HG03097 (cell line): ENCODE data around the gene NAA10.

Source experiments
- ATAC-seq: cut with Tn5 transposase; IDR thresholded peaks from one replicate; pipeline ENCODE4 v1.9.1; 2021; ENCODE audit not compliant: unreplicated experiment, low FRiP score

The NAA10 gene

DNA sequence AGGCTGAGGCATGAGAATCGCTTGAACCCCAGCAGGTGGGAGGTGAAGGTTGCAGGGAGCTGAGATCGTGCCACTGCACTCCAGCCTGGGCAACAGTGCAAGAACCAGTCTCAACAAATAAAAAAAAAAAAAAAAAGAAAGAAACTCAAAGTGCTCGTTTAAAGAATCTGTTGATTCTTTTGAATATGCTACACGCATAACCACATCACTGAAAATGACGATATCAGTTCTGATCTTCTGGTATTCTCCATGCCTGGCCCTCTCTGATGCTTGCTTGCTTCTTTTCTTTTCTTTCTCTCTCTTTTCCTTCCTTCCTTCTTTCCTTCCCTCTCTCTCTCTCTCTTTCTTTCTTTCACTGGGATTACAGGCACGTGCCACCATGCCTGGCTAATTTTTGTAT lies 23.0 kb downstream of the NAA10 start:
- ATAC-seq = no peak

- ATAC-seq = no peak
Observed at GRCh38 chrX:153910446-153910845, 24.4 kb downstream of the NAA10 start.

DNA sequence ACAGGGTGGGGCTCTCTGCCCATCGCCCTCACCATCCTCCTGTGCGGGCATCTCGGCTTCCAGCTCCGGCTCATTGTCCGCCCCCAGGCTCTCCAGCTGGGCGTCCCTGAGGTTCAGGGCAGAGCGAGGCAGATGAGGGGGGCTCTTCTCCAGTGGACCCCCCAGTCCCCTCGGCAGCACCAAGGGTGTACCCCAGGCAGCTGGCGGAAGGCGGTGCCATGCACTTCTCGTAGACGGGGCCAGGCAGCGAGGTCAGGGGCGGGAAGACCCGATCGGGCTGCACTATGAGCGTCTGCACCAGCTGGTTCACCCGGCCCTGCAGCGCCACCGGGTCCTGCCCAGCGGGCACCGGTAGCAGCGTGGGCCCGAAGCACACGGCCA lies 24.9 kb downstream of the NAA10 start:
- ATAC-seq = no peak

GRCh38 chrX:153909024-153909979 lies 25.5 kb downstream of the NAA10 start:
- ATAC-seq = no peak

GRCh38 chrX:153908219-153908860 lies 26.5 kb downstream of the NAA10 start:
- ATAC-seq = no peak

DNA sequence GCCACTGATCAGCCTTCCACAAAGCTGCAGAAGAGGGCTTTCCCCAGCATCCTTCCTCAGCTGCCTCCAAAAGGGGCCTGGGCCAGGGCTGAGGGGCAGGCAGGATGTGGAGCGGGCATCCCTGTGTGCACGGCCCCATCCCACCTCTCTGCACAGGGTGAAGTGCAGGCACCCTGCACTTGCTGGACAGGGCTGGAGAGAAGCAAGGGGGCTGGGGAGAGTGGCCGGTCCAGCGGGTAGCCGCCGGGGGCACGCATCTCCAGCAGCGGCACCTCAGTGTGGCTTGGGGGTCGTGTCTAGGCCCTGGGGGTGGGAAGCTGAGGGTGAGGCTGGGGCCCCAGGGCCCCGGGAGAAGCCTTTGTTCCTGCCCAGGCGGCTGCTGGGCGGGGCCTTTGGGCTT lies 27.4 kb downstream of the NAA10 start:
- ATAC-seq = no peak

- ATAC-seq = no peak
Observed at GRCh38 chrX:153906126-153906917, 28.5 kb downstream of the NAA10 start.

- ATAC-seq = no peak
Observed at GRCh38 chrX:153905481-153906095, 29.2 kb downstream of the NAA10 start.

DNA sequence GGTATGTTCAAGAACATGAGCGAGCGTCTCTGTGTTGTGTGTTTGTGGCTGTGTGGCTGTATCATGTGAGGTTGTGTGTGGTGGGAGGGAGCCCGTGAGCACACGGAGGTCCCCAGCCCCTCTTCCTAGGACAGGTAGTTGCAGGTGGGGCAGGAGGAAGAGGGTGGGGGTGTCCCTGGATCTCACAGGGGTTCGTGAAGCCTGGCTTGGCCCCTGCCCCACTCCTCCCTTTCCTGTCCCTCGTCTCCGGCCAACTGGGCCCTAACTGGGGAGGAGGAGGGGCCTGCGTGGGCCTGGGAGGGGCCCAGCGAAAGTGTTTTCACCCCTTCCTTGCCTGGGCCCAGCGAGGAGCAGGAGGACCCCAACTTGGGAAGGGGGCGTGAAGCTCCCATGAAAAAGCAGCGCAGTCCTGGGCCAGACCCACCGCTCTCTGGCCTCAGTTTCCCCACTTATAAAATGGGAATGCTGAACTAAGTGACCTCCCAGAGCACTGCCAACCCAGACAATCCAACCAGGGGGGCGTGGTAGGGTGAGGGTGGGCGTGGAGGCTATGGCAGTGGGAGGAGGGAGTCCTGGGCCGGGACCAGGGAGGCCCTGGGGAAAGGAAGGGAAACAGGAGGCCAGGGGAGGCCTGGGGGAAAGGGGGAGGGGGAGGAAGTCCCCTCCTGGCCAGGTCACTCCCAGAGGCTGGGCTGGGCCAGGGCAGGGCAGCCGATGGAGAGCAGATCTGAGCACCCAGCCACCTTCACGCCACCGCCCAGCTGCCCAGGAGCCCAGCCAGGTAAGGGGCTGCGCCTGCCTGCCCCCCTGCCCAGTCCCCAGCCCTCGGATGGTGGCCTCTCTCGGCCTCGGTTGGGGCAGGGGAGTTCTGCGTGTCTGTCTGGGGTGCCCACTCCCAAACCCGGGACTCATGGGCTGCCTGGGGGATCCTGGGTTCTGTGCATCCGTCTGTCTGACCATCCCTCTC lies 30.6 kb downstream of the NAA10 start, which contains the start of gene AVPR2:
Gene AVPR2 (plus strand): TSS at position 683 of the 967 bp plus-strand sequence. CDS start 473 bp downstream, outside the sequence.
- no peak for ATAC-seq

- ATAC-seq = no peak
Observed at GRCh38 chrX:153903238-153903980, 31.4 kb downstream of the NAA10 start.

DNA sequence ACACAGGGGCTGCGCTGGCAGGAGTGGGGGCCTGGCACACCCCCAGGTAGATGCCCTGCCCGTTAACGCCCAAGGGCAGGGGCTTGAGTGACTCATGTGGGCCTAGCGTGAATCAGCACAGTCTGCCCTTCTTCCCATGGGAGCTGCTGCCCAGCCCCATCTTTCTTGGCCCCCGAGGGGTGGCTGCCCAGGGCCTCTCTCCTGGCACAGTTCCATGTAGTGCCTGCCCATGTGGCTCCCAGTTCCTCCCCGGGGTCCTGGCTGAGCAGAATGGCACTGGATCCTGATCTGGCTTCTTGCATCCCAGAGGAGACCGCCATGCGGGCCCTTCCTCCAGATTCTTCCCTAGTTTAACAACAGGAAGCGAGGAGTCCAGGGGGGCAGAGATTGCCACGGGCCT lies 32.5 kb downstream of the NAA10 start:
- ATAC-seq = no peak

DNA sequence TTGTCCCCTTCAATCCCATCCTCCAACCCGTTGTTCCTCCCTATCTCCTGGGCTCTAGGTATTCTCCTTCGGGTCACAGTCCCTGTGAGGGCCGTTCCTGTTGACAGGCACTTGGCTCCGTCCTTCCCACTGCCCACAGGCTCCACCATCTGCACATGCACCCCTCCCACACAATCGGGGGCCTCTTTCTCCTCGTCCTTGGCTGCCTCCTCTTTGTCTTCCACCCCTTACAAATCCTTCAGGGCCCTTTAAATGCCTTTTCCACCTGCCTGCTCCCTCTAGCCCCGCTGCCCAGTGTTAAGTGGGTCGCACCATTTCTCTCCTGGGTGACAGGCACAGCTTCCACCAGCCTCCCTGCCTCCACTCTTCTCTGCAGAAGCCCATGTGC lies 33.1 kb downstream of the NAA10 start:
- ATAC-seq = no peak

DNA sequence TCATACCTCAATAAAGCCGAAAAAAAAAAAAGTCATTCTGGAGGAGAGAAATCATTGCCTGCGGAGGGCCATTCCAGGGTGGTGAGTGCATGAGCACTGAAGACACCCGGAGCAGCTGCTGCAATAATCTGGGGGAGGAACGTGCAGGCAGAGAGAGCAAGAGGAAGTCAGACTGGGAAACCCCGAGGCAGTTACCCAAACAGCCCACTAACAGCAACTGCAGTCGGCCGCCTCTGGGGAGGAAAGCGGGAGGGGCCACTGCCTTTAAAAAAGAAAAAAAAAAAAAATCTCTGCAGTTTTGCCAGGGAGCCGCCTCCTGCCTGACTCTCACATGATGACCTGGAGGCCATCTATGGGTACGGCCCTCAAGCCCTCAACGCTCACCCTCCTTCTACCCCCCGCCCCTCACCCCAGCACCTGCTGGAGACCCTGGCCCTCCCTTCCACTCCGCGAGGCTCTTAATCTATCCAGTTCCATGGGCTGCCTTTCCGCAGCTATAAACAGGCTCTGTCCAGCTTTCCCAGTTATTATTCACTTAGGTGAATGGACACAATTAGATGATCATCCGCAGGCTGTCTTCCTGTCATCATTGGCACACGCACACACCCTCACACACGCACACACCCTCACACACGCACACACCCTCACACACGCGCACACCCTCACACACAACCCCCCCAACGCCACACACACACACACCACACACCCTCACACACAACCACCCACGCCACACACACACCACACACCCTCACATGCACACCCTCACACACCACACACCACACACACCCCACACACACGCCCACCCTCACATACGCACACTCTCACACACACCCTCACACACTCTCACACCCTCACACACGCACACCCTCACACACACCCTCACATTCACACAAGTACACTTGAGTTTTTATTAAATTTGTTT lies 33.7 kb downstream of the NAA10 start:
- ATAC-seq = no peak

DNA sequence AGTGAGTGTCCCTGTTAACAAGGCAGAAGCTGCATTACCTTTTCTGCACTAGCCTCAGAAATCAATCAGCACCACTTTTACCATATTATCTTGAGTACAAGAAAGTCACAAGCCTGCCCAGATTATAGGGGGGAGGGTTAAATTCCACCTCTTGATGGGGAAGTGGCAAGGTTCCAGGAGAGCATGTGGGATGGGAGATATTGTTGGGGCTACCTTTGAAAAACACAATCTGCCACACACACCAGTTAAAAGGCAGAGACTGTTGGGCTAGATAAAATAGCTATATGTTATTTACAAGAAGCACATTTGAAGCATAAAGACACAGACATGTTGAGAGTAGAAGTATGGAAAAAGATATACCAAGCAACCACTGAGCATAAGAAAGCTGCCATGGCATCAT lies 36.9 kb downstream of the NAA10 start:
- no peak for ATAC-seq

DNA sequence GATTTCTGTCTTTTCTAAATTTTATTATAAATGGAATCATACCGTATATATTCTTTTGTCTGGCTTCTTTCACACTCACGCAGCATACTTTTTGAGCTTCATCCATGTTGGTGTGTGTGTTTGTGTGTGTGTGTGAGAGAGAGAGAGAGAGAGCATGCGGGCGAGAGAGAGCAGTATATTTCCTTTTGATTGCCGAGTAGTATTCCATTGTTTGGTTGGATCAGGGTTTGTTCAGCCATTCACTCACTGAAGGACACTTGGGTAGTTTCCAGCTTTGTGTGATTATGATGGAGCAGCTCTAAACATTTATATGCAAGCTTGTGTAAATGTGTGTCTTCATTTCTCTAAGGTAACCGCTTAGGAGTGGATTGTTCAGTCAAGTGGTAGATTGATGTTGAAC lies 45.7 kb downstream of the NAA10 start:
- no peak for ATAC-seq

DNA sequence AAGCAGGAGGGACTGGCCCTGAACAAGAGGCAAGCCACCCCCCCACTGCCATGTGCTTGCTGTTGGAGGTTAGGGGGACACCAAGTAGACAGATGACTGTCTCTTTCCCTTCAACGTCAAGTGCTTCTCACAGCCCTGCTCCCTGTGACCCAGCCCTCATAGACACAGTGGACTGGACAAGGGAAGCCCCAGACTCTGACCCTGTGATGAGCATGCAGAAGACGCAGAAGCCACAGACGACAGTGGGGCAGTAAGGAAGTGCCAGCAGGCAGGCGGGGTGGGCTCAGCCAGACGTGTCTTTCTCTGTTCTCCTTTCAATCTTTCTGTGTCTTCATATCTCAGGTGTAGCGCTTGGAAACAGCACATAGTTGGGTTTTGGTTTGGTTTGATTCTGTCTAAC lies 46.5 kb downstream of the NAA10 start:
- no peak for ATAC-seq

DNA sequence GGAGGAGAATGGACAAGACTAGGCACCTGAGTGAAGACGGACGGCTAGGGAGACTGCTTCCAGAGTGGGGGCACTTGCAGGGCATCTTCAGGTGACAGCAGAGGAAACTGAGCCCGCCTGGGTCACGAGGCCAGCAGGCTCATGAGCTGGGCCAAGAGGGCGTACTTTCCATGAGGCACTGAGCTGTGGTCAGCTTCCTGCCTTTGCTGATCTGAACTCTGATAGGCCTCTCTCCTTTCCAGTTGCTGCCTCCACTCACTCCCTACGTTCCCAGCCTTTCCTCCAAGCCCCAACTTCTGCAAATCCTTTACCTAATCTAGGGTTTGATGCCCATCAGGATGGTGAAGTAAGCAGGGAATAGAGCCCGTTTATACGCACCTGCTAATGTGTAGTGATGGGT lies 47.5 kb downstream of the NAA10 start:
- ATAC-seq = no peak

DNA sequence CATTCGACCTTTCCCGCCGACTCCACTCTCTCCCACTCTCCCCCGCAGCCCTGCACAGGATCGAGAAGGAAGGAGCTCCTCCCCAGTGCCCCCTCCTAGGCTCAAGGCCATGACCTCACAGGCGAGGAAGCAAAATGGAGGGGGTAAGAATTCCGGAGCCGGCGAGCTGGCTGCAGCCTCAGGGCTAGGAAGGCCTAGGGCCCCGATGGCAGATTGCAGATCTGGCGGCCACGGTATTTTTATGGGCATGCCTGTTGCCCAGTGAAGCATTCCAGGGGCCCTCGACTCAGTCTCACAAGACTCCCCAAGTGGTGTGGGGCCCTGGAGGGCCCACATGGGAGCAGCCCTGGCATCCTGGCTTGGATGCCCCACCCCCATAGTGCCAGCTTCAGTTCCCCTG lies 47.9 kb downstream of the NAA10 start:
- no peak for ATAC-seq
